Activated T-cell treated with anti-CD3 and anti-CD28 coated beads for 4 hours (primary cell): Measurements from ENCODE around the gene CSRP2.
A peak's percentile ranks its signal among the peaks of the same experiment; 100 is the strongest.

Experiments used
- DNase-seq: peaks from one replicate; pipeline ENCODE4 v3.0.0-alpha.2; 2020

Gene CSRP2

GRCh38 chr12:76878899-76879709, at the start of gene CSRP2:
Gene CSRP2, minus strand, starts transcription at chr12:76879019. Its CDS starts 12,759 bp downstream, at chr12:76866260.
- DNase-seq = peak; percentile 31

GRCh38 chr12:76927170-76927784, 48.5 kb upstream of the CSRP2 start:
- DNase-seq = no peak

- no peak for DNase-seq
These were observed 46.3 kb upstream of the CSRP2 start for GRCh38 chr12:76925135-76925534.

DNA sequence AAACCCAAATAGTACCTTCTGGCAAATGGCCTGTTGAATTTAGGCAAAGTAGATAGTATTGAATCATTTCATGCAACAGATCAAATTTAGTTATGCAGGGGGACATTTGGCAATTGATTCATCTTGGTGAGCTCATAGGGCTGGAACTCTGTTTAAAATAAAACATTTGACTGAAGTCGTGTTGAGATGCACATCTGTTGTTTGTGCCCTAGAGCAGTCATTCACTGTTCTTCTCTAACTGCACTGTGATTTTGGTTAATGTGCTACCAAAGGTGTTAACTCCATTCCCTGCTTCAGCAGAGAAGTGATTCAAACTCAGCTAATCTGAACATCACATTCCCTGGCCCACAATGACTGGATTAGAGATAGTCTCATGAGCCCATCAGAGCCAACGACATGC, 44.0 kb upstream of the CSRP2 start:
- DNase-seq = no peak

- DNase-seq = no peak
These were observed 43.3 kb upstream of the CSRP2 start for GRCh38 chr12:76921891-76922664.

DNA sequence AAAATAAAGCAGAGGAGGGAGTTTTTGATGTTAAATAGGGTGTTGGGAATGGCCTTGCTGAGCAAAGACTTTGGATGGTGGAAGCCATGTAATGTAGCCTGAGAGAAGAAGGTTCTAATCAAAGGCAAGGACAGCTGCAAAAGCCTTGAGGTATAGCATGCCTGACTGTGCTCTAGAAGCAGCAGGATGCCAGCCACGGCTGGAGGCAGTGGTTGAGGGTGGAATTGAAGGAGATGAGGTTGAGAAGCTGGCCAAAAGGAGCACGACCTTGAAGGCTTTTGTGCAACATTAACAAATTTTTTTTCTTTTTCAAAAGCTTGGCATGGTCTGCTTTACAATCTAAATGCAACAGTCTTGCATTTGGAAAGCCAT, 42.3 kb upstream of the CSRP2 start:
- DNase-seq = no peak

- DNase-seq = no peak
These were observed 41.6 kb upstream of the CSRP2 start for GRCh38 chr12:76920172-76921099.

GRCh38 chr12:76919383-76920171, 40.8 kb upstream of the CSRP2 start:
- DNase-seq = no peak

DNA sequence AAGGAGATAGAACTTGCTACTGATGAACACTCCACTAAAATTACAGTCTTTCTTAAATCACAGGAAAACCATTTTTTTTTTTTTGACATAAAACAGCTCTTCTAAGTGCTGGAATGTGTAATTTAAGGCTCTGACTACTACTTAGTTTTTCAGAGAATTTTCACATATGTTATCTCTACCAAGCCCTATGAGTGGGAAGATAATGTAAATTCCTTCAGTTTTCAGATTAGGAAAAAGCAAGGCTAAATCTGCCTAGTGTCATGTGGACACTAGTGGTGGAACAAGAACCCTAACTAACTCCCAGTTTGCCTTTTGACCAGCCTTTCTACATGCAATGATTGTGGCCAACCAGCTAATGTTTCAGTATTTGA, 37.3 kb upstream of the CSRP2 start:
- no peak for DNase-seq

DNA sequence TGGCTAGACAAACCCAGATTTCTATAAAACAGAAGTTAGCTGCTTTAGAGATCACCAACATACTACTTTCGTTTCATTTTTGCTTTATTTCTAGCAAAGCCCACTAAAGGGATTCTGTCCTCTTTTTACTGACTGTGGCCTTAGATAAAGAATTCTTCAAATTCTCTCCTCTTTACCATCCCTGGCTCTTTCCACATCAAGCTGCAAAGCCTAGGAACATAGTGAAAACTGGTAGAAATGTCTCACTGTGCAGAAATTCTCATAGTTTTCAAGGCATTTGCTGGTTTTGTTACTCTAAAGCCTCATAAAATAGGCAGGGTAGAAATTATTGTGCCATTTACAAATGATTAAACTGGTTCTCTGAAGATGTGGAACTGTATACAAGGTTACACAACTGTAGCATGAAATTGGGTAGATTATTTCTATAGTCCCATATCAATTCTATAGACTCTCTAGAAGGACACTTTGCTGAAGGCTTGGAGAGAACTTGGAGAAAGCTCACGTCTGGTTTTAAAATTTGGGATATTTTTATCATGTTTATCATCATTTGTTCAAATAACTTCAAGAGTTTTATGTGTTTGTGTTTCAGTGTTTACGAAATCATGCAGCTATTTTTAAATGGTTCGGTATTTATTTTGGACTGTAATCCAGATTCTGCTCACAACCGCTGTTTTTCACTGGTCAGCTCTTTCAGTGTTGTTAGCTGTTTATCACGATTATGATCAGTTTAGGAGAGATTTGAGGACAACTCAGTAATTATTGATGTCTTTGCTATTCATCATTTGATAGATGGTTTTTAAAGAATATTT, 36.7 kb upstream of the CSRP2 start:
- DNase-seq = no peak

- no peak for DNase-seq
These were observed 35.5 kb upstream of the CSRP2 start for GRCh38 chr12:76914102-76914859.

DNA sequence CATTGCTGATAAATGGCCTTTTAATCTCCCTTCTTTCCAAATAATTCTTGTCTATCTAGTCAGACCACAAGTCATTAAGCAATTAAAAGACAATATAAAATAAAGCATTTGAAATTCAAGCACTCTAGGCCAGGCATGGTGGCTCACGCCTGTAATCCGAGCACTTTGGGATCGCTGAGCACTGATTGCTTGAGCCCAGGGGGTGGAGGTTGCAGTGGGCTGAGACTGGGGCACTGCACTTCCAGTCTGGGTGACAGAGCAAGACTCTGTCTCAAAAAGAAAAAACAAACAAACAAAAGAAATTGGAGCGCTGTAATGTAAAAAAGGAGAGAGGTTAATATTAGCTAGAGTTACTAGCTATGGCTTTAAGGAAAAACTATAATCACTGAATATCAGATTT, 30.5 kb upstream of the CSRP2 start:
- no peak for DNase-seq

- DNase-seq = no peak
These were observed 29.6 kb upstream of the CSRP2 start for GRCh38 chr12:76908303-76909017.

GRCh38 chr12:76901628-76902380, 23.0 kb upstream of the CSRP2 start:
- DNase-seq = no peak

- no peak for DNase-seq
These were observed 20.7 kb upstream of the CSRP2 start for GRCh38 chr12:76899522-76899921.

DNA sequence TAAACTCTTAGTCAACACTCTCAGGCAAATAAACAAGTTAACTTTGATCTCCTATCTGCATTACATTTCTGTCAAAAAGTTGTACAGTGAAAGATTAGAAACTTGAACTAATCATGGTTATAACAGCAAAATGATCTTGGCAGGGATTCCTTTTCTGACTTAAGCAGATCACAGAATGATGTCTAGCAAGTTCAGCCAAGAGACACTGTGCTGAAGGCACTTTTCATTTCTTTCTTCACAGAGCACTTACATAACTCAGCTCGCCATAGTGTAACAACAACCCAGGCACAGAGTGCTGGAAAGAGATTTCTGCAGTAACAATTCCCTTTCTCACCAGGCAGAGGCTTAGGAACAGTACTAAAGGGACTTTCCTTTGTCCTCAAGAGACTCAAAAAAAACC, 19.6 kb upstream of the CSRP2 start:
- no peak for DNase-seq

DNA sequence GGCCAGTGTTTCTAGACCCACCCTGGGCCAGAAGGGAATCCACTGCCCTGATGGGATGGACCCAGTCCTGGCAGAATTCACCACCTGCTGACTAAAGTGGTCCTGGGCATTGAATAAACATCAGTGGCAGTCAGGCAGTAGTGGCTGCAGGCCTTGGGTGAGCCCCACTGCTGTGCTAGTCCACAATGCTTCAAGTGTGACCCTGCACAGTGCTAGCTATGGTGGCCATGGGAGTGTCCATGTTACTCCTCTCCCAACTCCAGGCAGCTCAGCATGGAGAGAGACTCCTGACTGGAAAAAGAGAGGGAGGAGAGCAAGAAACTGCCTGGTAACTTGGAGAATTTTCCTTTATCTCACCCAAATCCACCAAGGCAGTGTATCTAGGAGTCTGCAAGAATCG, 17.5 kb upstream of the CSRP2 start:
- no peak for DNase-seq

GRCh38 chr12:76895796-76896195, 17.0 kb upstream of the CSRP2 start:
- no peak for DNase-seq

- DNase-seq = no peak
These were observed 12.8 kb upstream of the CSRP2 start for GRCh38 chr12:76891609-76892008.
